Common myeloid progenitor, CD34-positive (primary cell): ENCODE results near the gene SORBS1.

Experiments
- CTCF ChIA-PET: fragments of 350-600 bp; sonication (Branson Sonifier 250); formaldehyde crosslinking; loops from one replicate; lab custom pipeline; 2021; ENCODE audit warnings: antibody characterized with exemption; lab: Charles Lee
- POLR2A ChIA-PET: fragments of 350-600 bp; sonication (Branson Sonifier 250); formaldehyde crosslinking; loops from one replicate; lab custom pipeline; 2021; ENCODE audit warnings: antibody characterized with exemption; lab: Charles Lee
- DNase-seq, 3 donors: peaks; one replicate each; pipeline versions ENCODE4 v3.0.0 to v3.0.0-alpha.2; 2013
- H3K27ac ChIP-seq, 2 experiments: 1 replicate in 1 of 2; 2 replicates in 1 of 2; pipeline ENCODE4 v1.7.0; 2013; ENCODE audit warnings: inconsistent platforms in 2 of 2, low read length in 2 of 2, mild to moderate bottlenecking in 2 of 2, low read depth in 1 of 2, moderate library complexity in 1 of 2; ENCODE audit not compliant: severe bottlenecking in 2 of 2, insufficient read depth in 1 of 2, poor library complexity in 1 of 2
- H3K27me3 ChIP-seq, 5 experiments: replicated peaks in 2 of 5; 1 replicate in 3 of 5; 2 replicates in 2 of 5; pipeline versions ENCODE4 v1.6.1 to v1.7.0; 2013; ENCODE audit warnings: low read length in 4 of 5, mild to moderate bottlenecking in 2 of 5, moderate library complexity in 2 of 5, inconsistent platforms in 1 of 5; ENCODE audit not compliant: insufficient read depth in 5 of 5, control insufficient read depth in 4 of 5
- H3K36me3 ChIP-seq, 4 experiments: 1 replicate in 2 of 4; 2 replicates in 2 of 4; pipeline versions ENCODE4 v1.6.1 to v1.7.0; 2013; ENCODE audit warnings: low read length in 3 of 4, control low read depth in 1 of 4, mild to moderate bottlenecking in 1 of 4; ENCODE audit not compliant: control insufficient read depth in 4 of 4, insufficient read depth in 4 of 4
- H3K4me1 ChIP-seq, 4 experiments: 1 replicate in 3 of 4; 2 replicates in 1 of 4; pipeline versions ENCODE4 v1.6.1 to v1.7.1; 2013; ENCODE audit warnings: low read length in 3 of 4, mild to moderate bottlenecking in 3 of 4, control low read depth in 1 of 4, inconsistent platforms in 1 of 4, moderate library complexity in 1 of 4; ENCODE audit not compliant: control insufficient read depth in 4 of 4, insufficient read depth in 4 of 4; ENCODE audit errors: control extremely low read depth in 1 of 4
- H3K4me3 ChIP-seq, 7 experiments: 1 replicate in 4 of 7; 2 replicates in 3 of 7; pipeline versions ENCODE4 v1.5.1 to v1.7.0; 2013; ENCODE audit warnings: mild to moderate bottlenecking in 7 of 7, low read length in 6 of 7, moderate library complexity in 6 of 7, inconsistent platforms in 2 of 7, low read depth in 2 of 7, control low read depth in 1 of 7; ENCODE audit not compliant: insufficient read depth in 4 of 7, control insufficient read depth in 1 of 7; ENCODE audit errors: extremely low read depth in 1 of 7
- H3K9me3 ChIP-seq, 5 experiments: 1 replicate in 4 of 5; 2 replicates in 1 of 5; pipeline versions ENCODE4 v1.6.1 to v1.7.1; 2013; ENCODE audit warnings: low read length in 4 of 5, mild to moderate bottlenecking in 2 of 5, inconsistent platforms in 1 of 5, low read depth in 1 of 5, moderate library complexity in 1 of 5; ENCODE audit not compliant: control insufficient read depth in 4 of 5, insufficient read depth in 2 of 5; ENCODE audit errors: control extremely low read depth in 1 of 5
- WGBS: methylation state at CpG from one replicate; pipeline ENCODE4 v1.1.5; 2013; ENCODE audit not compliant: insufficient coverage; 5-methylcytosine and 5-hydroxymethylcytosine counted together

Gene SORBS1

GRCh38 chr10:95263864-95264226 lies 297.3 kb downstream of the SORBS1 start:
- WGBS = 80% methylated on average over 5 of the region's 7 CpGs
- Histone ChIP-seq H3K9me3 (no peaks in the 10 kb centered on the region), H3K27me3 (no peaks in the 10 kb centered on the region), H3K4me1 (peaks cover 0 to 17% (median 4%) of the 10 kb centered on the region in 4 experiments), H3K27ac (no peak overlapping the region), H3K4me3 (no peak overlapping the region), H3K36me3 (peaks cover 0 to 41% (median 24%) of the 10 kb centered on the region in 4 experiments)
- no peak for DNase-seq
- ChIA-PET CTCF (interaction anchor here (1.1 to 3.3 kb wide), 2 partner anchors 17 to 21 kb away, joined by 4 to 7 read pairs; no protein-coding TSS in a partner anchor), POLR2A (no interaction called here)

- POLR2A ChIA-PET = interaction anchor here (0.6 kb wide), 2 partner anchors 9 to 132 kb away, joined by 3 to 4 read pairs; no protein-coding TSS in a partner anchor
- DNase-seq = no peak
- H3K27me3 ChIP-seq = no peaks in the 10 kb centered on the region
- 97% methylated on average over 3 of the region's 5 CpGs for WGBS
- H3K36me3 ChIP-seq = peaks cover 0 to 40% (median 18%) of the 10 kb centered on the region in 4 experiments
- peaks cover 0 to 17% (median 4%) of the 10 kb centered on the region in 4 experiments for H3K4me1 ChIP-seq
- H3K4me3 ChIP-seq = no peak overlapping the region
- H3K9me3 ChIP-seq = peaks cover 0 to 1% (median 0%) of the 10 kb centered on the region in 5 experiments
- no peak overlapping the region for H3K27ac ChIP-seq
- CTCF ChIA-PET = interaction anchor here (3.0 kb wide), 1 partner anchor 20 kb away, joined by 6 read pairs; no protein-coding TSS in a partner anchor
These were observed 298.2 kb downstream of the SORBS1 start for GRCh38 chr10:95262763-95263518.

- H3K27me3 ChIP-seq = no peaks in the 10 kb centered on the region
- DNase-seq = no peak
- H3K4me1 ChIP-seq = peaks cover 0 to 12% (median 4%) of the 10 kb centered on the region in 4 experiments
- POLR2A ChIA-PET = no interaction called here
- no peak overlapping the region for H3K4me3 ChIP-seq
- CTCF ChIA-PET = interaction anchor here (2.9 to 3.0 kb wide), 2 partner anchors 15 to 21 kb away, joined by 6 to 12 read pairs; no protein-coding TSS in a partner anchor
- peaks cover 0 to 5% (median 0%) of the 10 kb centered on the region in 5 experiments for H3K9me3 ChIP-seq
- H3K27ac ChIP-seq = no peak overlapping the region
- peaks cover 0 to 47% (median 18%) of the 10 kb centered on the region in 4 experiments for H3K36me3 ChIP-seq
- no CpG with 5 or more reads among the region's 3 CpGs for WGBS
These were observed 299.2 kb downstream of the SORBS1 start for GRCh38 chr10:95261926-95262325.
